ENCODE results near the gene PLEKHJ1. TPM values are rescaled to one million over a fixed set of nuclear protein-coding genes. Genes with fewer than 3 reads are reported as not detected.

The PLEKHJ1 gene
- total RNA-seq, 1 experiment from 2014 or later = 189 TPM

- TF ChIP-seq IRF1 (CRISPR knock-in tag; IDR thresholded peaks at IDR 0.05) = no peak
- no peak for TF ChIP-seq KAT7 (CRISPR knock-in tag; IDR thresholded peaks at IDR 0.05; ENCODE audit: borderline replicate concordance)
- no peak for TF ChIP-seq ZNF138 (CRISPR knock-in tag; conservative IDR thresholded peaks at IDR 0.05)
- TF ChIP-seq TP53 (CRISPR knock-in tag; IDR thresholded peaks at IDR 0.05) = no peak
- TF ChIP-seq ZNF121 (CRISPR knock-in tag; IDR thresholded peaks at IDR 0.05) = no peak
These were observed 27.9 kb downstream of the PLEKHJ1 start (continued) for GRCh38 chr19:2207991-2208860.

- H3K9me3 Mint-ChIP-seq = no peaks in the 10 kb centered on the region
- no peak overlapping the region for H3K4me3 Mint-ChIP-seq
- POLR2A ChIA-PET = no interaction called here
- CTCF ChIA-PET = interaction anchor here (0.8 to 1.1 kb wide), 2 partner anchors 14 to 51 kb away, joined by 3 read pairs; no protein-coding TSS in a partner anchor
- H3K4me1 Mint-ChIP-seq = no peaks in the 10 kb centered on the region
- H3K27ac Mint-ChIP-seq = no peak overlapping the region
- H3K27me3 Mint-ChIP-seq (ENCODE audit: low read depth) = no peaks in the 10 kb centered on the region
- no peak for DNase-seq (ENCODE audit: low spot score)
- TF ChIP-seq E2F4 (CRISPR knock-in tag; IDR thresholded peaks at IDR 0.05; ENCODE audit: borderline replicate concordance, low read depth) = no peak
- no peak for TF ChIP-seq CREM (CRISPR knock-in tag; IDR thresholded peaks at IDR 0.05)
- TF ChIP-seq SP1 (CRISPR knock-in tag; conservative IDR thresholded peaks at IDR 0.05) = no peak
- TF ChIP-seq KAT7 (CRISPR knock-in tag; IDR thresholded peaks at IDR 0.05; ENCODE audit: borderline replicate concordance) = no peak
- TF ChIP-seq USF1 (CRISPR knock-in tag; IDR thresholded peaks at IDR 0.05) = no peak
- no peak for TF ChIP-seq NFYB (CRISPR knock-in tag; conservative IDR thresholded peaks at IDR 0.05; ENCODE audit: low read depth)
- no peak for ATAC-seq
- peaks cover 24% of the 10 kb centered on the region for H3K36me3 Mint-ChIP-seq
These were observed 29.1 kb downstream of the PLEKHJ1 start for GRCh38 chr19:2207008-2207407.

GRCh38 chr19:2202366-2202765, 33.8 kb downstream of the PLEKHJ1 start:
- TF ChIP-seq ZNF512 (CRISPR knock-in tag; IDR thresholded peaks at IDR 0.05; ENCODE audit: borderline replicate concordance) = no peak
- TF ChIP-seq SMAD3 (CRISPR knock-in tag; IDR thresholded peaks at IDR 0.05; ENCODE audit: borderline replicate concordance) = no peak
- no peak for TF ChIP-seq GTF2I (CRISPR knock-in tag; conservative IDR thresholded peaks at IDR 0.05)
- TF ChIP-seq USF2 (CRISPR knock-in tag; IDR thresholded peaks at IDR 0.05) = no peak
- no peak for TF ChIP-seq HMGA2 (CRISPR knock-in tag; IDR thresholded peaks at IDR 0.05)
- no peak for TF ChIP-seq MXD4 (CRISPR knock-in tag; IDR thresholded peaks at IDR 0.05; ENCODE audit: borderline replicate concordance)
- TF ChIP-seq TCF7 (CRISPR knock-in tag; IDR thresholded peaks at IDR 0.05; ENCODE audit: low read depth) = no peak
- no peak for TF ChIP-seq KAT7 (CRISPR knock-in tag; IDR thresholded peaks at IDR 0.05; ENCODE audit: borderline replicate concordance)
- TF ChIP-seq IRF2 (CRISPR knock-in tag; IDR thresholded peaks at IDR 0.05; ENCODE audit: borderline replicate concordance, low read depth) = no peak
- no peak for TF ChIP-seq ZBTB43 (CRISPR knock-in tag; IDR thresholded peaks at IDR 0.05)
- CTCF ChIA-PET = no interaction called here
- Mint-ChIP-seq H3K27me3 (ENCODE audit: low read depth) (no peaks in the 10 kb centered on the region), H3K27ac (peak overlapping the region; percentile 72), H3K9me3 (no peaks in the 10 kb centered on the region), H3K36me3 (peaks cover 14% of the 10 kb centered on the region), H3K4me3 (no peak overlapping the region), H3K4me1 (no peaks in the 10 kb centered on the region)
- POLR2A ChIA-PET = no interaction called here
- DNase-seq (ENCODE audit: low spot score) = no peak
- ATAC-seq = no peak

Data from WTC11 (cell line).